Mucosa of rectum (tissue), 2 donors: ENCODE measurements around the gene TLCD5.

Experiments
- H3K27ac ChIP-seq, 2 donors: one replicate each; pipeline ENCODE4 v1.7.0; 2013; ENCODE audit warnings: inconsistent platforms in 2 of 2, low read depth in 2 of 2, low read length in 2 of 2
- H3K27me3 ChIP-seq, 2 donors: one replicate each; pipeline ENCODE4 v1.7.0; 2013; ENCODE audit warnings: low read length in 2 of 2; ENCODE audit not compliant: control insufficient read depth in 2 of 2, insufficient read depth in 2 of 2
- H3K36me3 ChIP-seq, 2 donors: one replicate each; pipeline ENCODE4 v1.7.0; 2013; ENCODE audit warnings: low read length in 2 of 2; ENCODE audit not compliant: control insufficient read depth in 2 of 2, insufficient read depth in 2 of 2
- H3K4me1 ChIP-seq, 2 donors: one replicate each; pipeline ENCODE4 v1.7.0; 2013; ENCODE audit warnings: low read length in 2 of 2, mild to moderate bottlenecking in 1 of 2; ENCODE audit not compliant: control insufficient read depth in 2 of 2, insufficient read depth in 2 of 2
- H3K4me3 ChIP-seq, 2 donors: one replicate each; pipeline ENCODE4 v1.7.0; 2013; ENCODE audit warnings: low read length in 2 of 2
- H3K9ac ChIP-seq, 2 donors: one replicate each; pipeline ENCODE4 v1.7.0; 2013; ENCODE audit warnings: low read length in 2 of 2, low read depth in 1 of 2, mild to moderate bottlenecking in 1 of 2
- H3K9me3 ChIP-seq, 2 donors: one replicate each; pipeline ENCODE4 v1.7.0; 2013; ENCODE audit warnings: low read length in 2 of 2; ENCODE audit not compliant: control insufficient read depth in 2 of 2
- donor health status: healthy.
- donor health status: Normal muscosa, but diverticular disease.

TLCD5 gene

GRCh38 chr11:120372296-120372695 is 47.2 kb downstream of the TLCD5 start:
- Histone ChIP-seq H3K36me3 (no peaks in the 10 kb centered on the region), H3K27me3 (no peaks in the 10 kb centered on the region), H3K9me3 (no peaks in the 10 kb centered on the region), H3K4me1 (peaks cover 0 to 5% of the 10 kb centered on the region in 2 donors), H3K27ac (no peak overlapping the region), H3K9ac (no peak overlapping the region), H3K4me3 (no peak overlapping the region)

- Histone ChIP-seq H3K4me1 (peaks cover 0 to 5% of the 10 kb centered on the region in 2 donors), H3K27ac (no peak overlapping the region), H3K9ac (no peak overlapping the region), H3K36me3 (no peaks in the 10 kb centered on the region), H3K27me3 (no peaks in the 10 kb centered on the region), H3K9me3 (no peaks in the 10 kb centered on the region), H3K4me3 (no peak overlapping the region)
These were observed 50.0 kb downstream of the TLCD5 start for GRCh38 chr11:120375076-120375475.

- Histone ChIP-seq H3K9me3 (no peaks in the 10 kb centered on the region), H3K36me3 (no peaks in the 10 kb centered on the region), H3K27ac (no peak overlapping the region), H3K27me3 (no peaks in the 10 kb centered on the region), H3K4me1 (peaks cover 0 to 5% of the 10 kb centered on the region in 2 donors), H3K4me3 (no peak overlapping the region), H3K9ac (no peak overlapping the region)
These were observed 51.6 kb downstream of the TLCD5 start for GRCh38 chr11:120376547-120377182.

- no peaks in the 10 kb centered on the region for H3K9me3 ChIP-seq
- H3K9ac ChIP-seq = no peak overlapping the region
- no peaks in the 10 kb centered on the region for H3K36me3 ChIP-seq
- H3K4me3 ChIP-seq = no peak overlapping the region
- no peaks in the 10 kb centered on the region for H3K27me3 ChIP-seq
- H3K27ac ChIP-seq = no peak overlapping the region
- no peaks in the 10 kb centered on the region for H3K4me1 ChIP-seq
These were observed 53.4 kb downstream of the TLCD5 start for GRCh38 chr11:120378474-120378873.

- Histone ChIP-seq H3K4me3 (no peak overlapping the region), H3K36me3 (no peaks in the 10 kb centered on the region), H3K27me3 (no peaks in the 10 kb centered on the region), H3K4me1 (no peaks in the 10 kb centered on the region), H3K9me3 (no peaks in the 10 kb centered on the region), H3K9ac (no peak overlapping the region), H3K27ac (no peak overlapping the region)
These were observed 56.3 kb downstream of the TLCD5 start for GRCh38 chr11:120381401-120381800.
